GM12878 (cell line): ENCODE data around the gene DYNC1LI1. TPM values are rescaled to one million over a fixed set of nuclear protein-coding genes. Genes with fewer than 3 reads are reported as not detected.

ENCODE experiments used
- ATF3 ChIP-seq: IDR thresholded peaks from 2 replicates; pipeline ENCODE4 v1.6.1; 2011; ENCODE audit warnings: low read depth, mild to moderate bottlenecking, low read length, moderate library complexity, borderline replicate concordance; ENCODE audit errors: extremely low read depth
- HDAC2 ChIP-seq: fragments of 200-600 bp; sonication (generic); IDR thresholded peaks from 2 replicates; pipeline ENCODE4 v1.6.1; 2017
- NFXL1 ChIP-seq: fragments of 450-650 bp; IDR thresholded peaks from 2 replicates; pipeline ENCODE4 v1.6.1; 2017; ENCODE audit warnings: antibody characterized with exemption, mild to moderate bottlenecking, borderline replicate concordance
- NKRF ChIP-seq: fragments of 450-650 bp; conservative IDR thresholded peaks from 2 replicates; pipeline ENCODE4 v1.6.1; 2017; ENCODE audit warnings: mild to moderate bottlenecking, moderate library complexity
- POLR2AphosphoS5 ChIP-seq: IDR thresholded peaks from 2 replicates; pipeline ENCODE4 v1.6.1; 2011; ENCODE audit warnings: mild to moderate bottlenecking, low read length, inconsistent platforms
- ZBTB4 ChIP-seq: fragments of 450-650 bp; formaldehyde crosslinking; IDR thresholded peaks from 2 replicates; pipeline ENCODE4 v1.4.0; 2022; ENCODE audit warnings: mild to moderate bottlenecking, moderate library complexity
- ZNF207 ChIP-seq: fragments of 450-650 bp; IDR thresholded peaks from 2 replicates; pipeline ENCODE4 v1.6.1; 2014; ENCODE audit warnings: antibody characterized with exemption, mild to moderate bottlenecking, borderline replicate concordance
- ZNF592 ChIP-seq: fragments of 450-650 bp; IDR thresholded peaks from 2 replicates; pipeline ENCODE4 v1.6.1; 2017; ENCODE audit warnings: mild to moderate bottlenecking, moderate library complexity
- polyA plus RNA-seq, 11 experiments: library from polyadenylated mRNA; depleted of rRNA in 4 of 11; unstranded in 6 of 11; stranded (reverse) in 5 of 11; fragments of >200 nt; fragmentation: Nextera tagmentation in 4 of 11; fragmentation: Illumina TruSeq in 1 of 11; extraction: Ambion mirVana in 4 of 11; extraction: Trizol in 1 of 11; gene quantifications; 1 replicate in 1 of 11; 2 replicates in 10 of 11; pipeline versions ENCODE4 v1.2.1 to v1.2.3, GENCODE V29; 2011 to 2016; ENCODE audit warnings: inconsistent platforms in 2 of 11, missing spikeins in 2 of 11, low read depth in 1 of 11
- total RNA-seq, 4 experiments: library from RNA; depleted of rRNA in 3 of 4; stranded (reverse); fragments of >200 nt in 3 of 4; fragmentation: Illumina TruSeq in 1 of 4; extraction: Trizol in 1 of 4; gene quantifications; 2 replicates each; pipeline versions ENCODE4 v1.2.1 to v1.2.3, GENCODE V29; 2013 to 2021

The DYNC1LI1 gene
- total and polyA plus RNA-seq, 10 of the 15 experiments (the other 5 are each of a cell fraction or from before 2014, with no cell fraction given): 11.5 to 51.7 (median 32.0) TPM

- TF ChIP-seq ZNF592: no peak
- no peak for TF ChIP-seq POLR2AphosphoS5
- TF ChIP-seq ZNF207: no peak
- no peak for TF ChIP-seq NFXL1
- no peak for TF ChIP-seq ATF3
- no peak for TF ChIP-seq ZBTB4 (CRISPR knock-in tag)
- TF ChIP-seq NKRF: no peak
- TF ChIP-seq HDAC2: no peak
- TF ChIP-seq, all 136 proteins: peak for 0
These were observed 12.9 kb downstream of the DYNC1LI1 start (continued) for GRCh38 chr3:32557640-32558352.
